ENCODE results near the gene KIAA0513.

- TF ChIP-seq CTCF (IDR thresholded peaks at IDR 0.05; ENCODE audit: borderline replicate concordance, extremely low read depth, low read length, poor library complexity, severe bottlenecking), result no peak
- TF ChIP-seq EZH2 (IDR thresholded peaks at IDR 0.05; ENCODE audit: borderline replicate concordance, low read depth, low read length, severe bottlenecking), result no peak
Measured at GRCh38 chr16:85088570-85089199, 61.1 kb downstream of the KIAA0513 start.

Data from DND-41 (cell line).